Stomach smooth muscle (tissue), 2 donors: Measurements from ENCODE around the gene GDNF.
A peak's percentile ranks its signal among the peaks of the same experiment; 100 is the strongest.
"Not testable (repeated sequence)": the region's sequence is repeated elsewhere in the genome, so short reads cannot be mapped to it uniquely, and the experiment has no call there.

Experiments
- H3K27ac ChIP-seq: one replicate; pipeline ENCODE4 v1.7.0; 2013; ENCODE audit warnings: mild to moderate bottlenecking, low read length, inconsistent platforms
- H3K27me3 ChIP-seq, 2 donors: one replicate each; pipeline ENCODE4 v1.7.0; 2013; ENCODE audit warnings: low read length in 2 of 2; ENCODE audit not compliant: insufficient read depth in 2 of 2, control insufficient read depth in 1 of 2
- H3K36me3 ChIP-seq, 2 donors: one replicate each; pipeline ENCODE4 v1.7.0; 2013; ENCODE audit warnings: low read length in 2 of 2; ENCODE audit not compliant: control insufficient read depth in 2 of 2, insufficient read depth in 2 of 2
- H3K4me1 ChIP-seq: one replicate; pipeline ENCODE4 v1.7.0; 2013; ENCODE audit warnings: low read length; ENCODE audit not compliant: control insufficient read depth, insufficient read depth
- H3K4me3 ChIP-seq, 2 donors: one replicate each; pipeline ENCODE4 v1.7.0; 2013; ENCODE audit warnings: low read length in 2 of 2
- H3K9ac ChIP-seq, 2 donors: one replicate each; pipeline ENCODE4 v1.7.0; 2013; ENCODE audit warnings: low read length in 2 of 2, mild to moderate bottlenecking in 1 of 2
- H3K9me3 ChIP-seq, 2 donors: one replicate each; pipeline ENCODE4 v1.7.0; 2013; ENCODE audit warnings: low read length in 2 of 2; ENCODE audit not compliant: control insufficient read depth in 2 of 2
- donor health status: healthy.
- donor health status: Pancreatic carcinoma.

GDNF gene

DNA sequence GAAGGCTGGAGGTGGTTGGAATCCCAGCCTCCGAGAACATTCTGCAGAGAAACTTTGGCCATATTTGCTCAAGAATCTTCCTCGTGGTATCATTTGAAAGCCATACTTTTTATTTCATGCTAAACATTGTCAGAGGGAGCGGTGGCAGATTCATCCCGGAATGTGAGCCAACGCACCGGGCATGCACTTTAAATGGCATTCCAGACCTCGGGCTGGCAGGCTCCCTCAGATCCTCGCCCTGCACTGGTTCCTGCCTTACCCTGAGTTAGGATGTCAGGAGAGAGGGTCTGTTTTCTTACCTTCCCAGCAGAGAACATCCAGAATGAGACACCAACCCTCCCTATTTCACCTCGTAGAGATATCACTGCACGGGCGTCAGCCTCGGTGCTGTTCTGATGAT, 33.8 kb downstream of the GDNF start:
- no peak overlapping the region for H3K9ac ChIP-seq
- no peak overlapping the region for H3K27ac ChIP-seq
- peaks cover under 1% of the 10 kb centered on the region for H3K4me1 ChIP-seq

GRCh38 chr5:37804401-37804800, 35.4 kb downstream of the GDNF start:
- Histone ChIP-seq H3K36me3 (no peaks in the 10 kb centered on the region), H3K9me3 (no peaks in the 10 kb centered on the region), H3K27me3 (no peaks in the 10 kb centered on the region), H3K4me3 (no peak overlapping the region), H3K4me1 (no peaks in the 10 kb centered on the region), H3K27ac (no peak overlapping the region), H3K9ac (no peak overlapping the region)

More for the DNA sequence above, 33.8 kb downstream of the GDNF start:
- Histone ChIP-seq H3K27me3 (no peaks in the 10 kb centered on the region), H3K36me3 (no peaks in the 10 kb centered on the region), H3K9me3 (no peaks in the 10 kb centered on the region), H3K4me3 (peak overlapping the region in 1 of 2 donors; percentile 40)

DNA sequence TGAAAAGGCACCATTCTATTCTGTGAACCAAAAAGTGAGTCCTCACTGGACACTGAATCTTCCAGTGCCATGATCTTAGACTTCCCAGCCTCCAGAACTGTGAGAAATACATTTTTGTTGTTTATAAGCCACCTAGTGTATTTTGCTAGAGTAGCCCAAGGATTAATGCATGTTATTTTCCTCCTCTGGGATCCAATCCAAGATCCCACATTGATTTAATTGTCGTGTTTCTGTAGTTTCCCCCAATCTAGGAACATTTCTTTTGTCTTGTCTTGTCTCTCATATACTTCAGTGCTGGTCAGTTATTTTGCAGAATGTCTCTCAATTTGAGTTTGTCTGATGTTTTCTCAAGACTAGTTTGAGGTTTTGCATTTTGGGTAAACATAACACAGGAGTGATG, 36.4 kb downstream of the GDNF start:
- H3K27me3 ChIP-seq, result no peaks in the 10 kb centered on the region
- H3K9ac ChIP-seq, result no peak overlapping the region
- no peak overlapping the region for H3K27ac ChIP-seq
- no peaks in the 10 kb centered on the region for H3K36me3 ChIP-seq
- no peaks in the 10 kb centered on the region for H3K4me1 ChIP-seq
- H3K9me3 ChIP-seq, result no peaks in the 10 kb centered on the region
- H3K4me3 ChIP-seq, result no peak overlapping the region

DNA sequence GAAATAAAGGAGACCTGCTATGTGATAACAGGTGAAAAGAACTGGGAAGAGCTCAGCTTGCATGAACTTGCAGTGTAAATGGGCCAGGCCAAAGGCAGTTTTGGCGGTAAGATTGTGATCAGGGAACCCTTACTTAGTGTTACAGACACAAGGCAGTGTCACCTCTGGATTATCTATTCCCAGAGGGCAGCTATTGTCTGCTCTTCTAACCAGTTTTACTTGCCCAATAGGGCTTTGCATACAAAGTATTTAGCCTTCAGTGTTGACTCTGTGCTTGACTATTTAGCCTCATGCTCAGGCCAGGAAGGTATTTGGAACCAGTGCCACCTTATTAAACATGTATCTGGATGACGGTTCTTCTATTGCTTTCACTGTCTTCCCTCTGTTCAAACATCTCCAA, 38.3 kb downstream of the GDNF start:
- Histone ChIP-seq H3K9ac (no peak overlapping the region), H3K27me3 (no peaks in the 10 kb centered on the region)

DNA sequence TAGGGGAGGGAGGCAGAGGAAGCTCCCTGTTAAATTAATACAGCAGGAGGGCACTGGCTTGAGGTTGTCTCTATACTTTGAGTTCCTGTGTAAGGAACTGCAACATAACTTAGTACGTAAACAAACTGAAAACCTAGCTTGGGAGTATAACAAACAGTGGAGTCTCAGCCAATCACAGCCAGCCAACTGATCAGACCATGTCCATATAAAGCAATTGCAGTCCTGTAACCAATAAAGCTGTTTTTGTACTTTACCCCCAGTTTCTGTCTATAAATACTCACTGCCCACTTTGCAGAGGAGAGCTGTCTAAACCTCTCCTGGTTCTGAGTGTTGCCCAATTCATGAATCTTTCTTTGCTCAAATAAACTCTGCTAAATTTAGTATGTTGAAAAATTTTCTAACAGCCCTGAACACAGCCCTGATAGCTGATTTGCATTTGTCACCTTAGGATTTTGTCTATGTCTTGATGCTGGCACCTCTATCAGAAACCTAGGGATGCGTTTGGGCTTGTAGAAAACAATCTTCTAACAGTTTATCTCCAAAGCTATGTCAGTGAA, 39.9 kb downstream of the GDNF start:
- Histone ChIP-seq H3K36me3 (no peaks in the 10 kb centered on the region), H3K27me3 (no peaks in the 10 kb centered on the region), H3K9ac (no peak overlapping the region), H3K9me3 (peaks cover 0 to 8% of the 10 kb centered on the region in 2 donors), H3K4me1 (no peaks in the 10 kb centered on the region), H3K4me3 (no peak overlapping the region), H3K27ac (no peak overlapping the region)

More for the DNA sequence above, 38.3 kb downstream of the GDNF start:
- Histone ChIP-seq H3K4me1 (no peaks in the 10 kb centered on the region), H3K27ac (no peak overlapping the region), H3K9me3 (no peaks in the 10 kb centered on the region), H3K36me3 (no peaks in the 10 kb centered on the region), H3K4me3 (no peak overlapping the region)

GRCh38 chr5:37796435-37796834, 43.4 kb downstream of the GDNF start:
- not testable (repeated sequence) for H3K27me3 ChIP-seq, H3K4me1 ChIP-seq, H3K36me3 ChIP-seq, H3K9ac ChIP-seq, H3K27ac ChIP-seq, H3K4me3 ChIP-seq
- peaks cover 3 to 12% of the 10 kb centered on the region in 2 donors for H3K9me3 ChIP-seq

DNA sequence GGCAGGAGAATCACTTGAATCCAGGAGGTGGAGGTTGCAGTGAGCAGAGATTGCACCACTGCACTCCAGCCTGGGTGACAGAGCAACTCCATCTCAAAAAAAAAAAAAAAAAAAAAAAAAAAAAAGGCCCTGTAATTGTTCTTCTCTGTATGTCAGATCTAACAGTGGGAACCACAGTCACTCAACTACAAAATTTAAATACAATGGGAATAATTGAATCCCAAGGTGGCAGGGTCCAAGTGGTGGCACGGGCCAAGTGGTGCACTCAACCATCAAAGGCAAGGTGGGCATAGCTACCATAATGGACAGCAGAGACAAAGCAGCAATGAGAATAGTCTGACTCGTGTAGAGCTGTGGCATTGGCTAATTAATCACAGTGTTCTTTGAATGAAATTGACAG, 44.5 kb downstream of the GDNF start:
- not testable (repeated sequence) for H3K4me3 ChIP-seq, H3K27ac ChIP-seq, H3K4me1 ChIP-seq, H3K27me3 ChIP-seq, H3K9ac ChIP-seq, H3K36me3 ChIP-seq
- peaks cover 3 to 12% of the 10 kb centered on the region in 2 donors for H3K9me3 ChIP-seq

DNA sequence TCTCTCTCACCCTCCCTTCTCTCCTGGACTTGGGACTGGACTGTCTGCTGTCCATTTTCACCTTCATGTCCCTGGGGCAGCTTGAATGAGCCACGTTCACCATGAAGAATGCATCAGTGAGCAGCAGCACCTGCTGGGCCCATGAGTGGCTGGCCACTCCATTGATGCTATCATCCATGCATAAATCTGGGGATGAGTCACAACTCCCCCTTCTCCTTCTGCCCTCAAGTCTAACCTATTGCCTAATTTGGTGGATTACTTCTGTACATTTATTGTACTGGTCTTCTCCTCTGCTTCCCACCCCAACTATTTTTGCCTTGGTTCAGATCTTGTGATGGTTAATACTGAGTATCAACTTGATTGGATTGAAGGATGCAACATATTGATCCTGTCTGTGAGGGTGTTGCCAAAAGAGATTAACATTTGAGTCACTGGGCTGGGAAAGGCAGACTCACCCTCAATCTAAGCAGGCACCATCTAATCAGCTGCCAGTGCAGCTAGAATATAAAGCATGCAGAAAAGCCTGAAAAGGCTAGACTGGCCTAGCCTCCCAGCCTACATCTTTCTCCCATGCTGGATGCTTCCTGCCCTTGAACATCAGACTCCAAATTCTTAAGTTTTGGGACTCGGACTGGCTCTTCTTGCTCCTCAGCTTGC, 46.7 kb downstream of the GDNF start:
- no peak overlapping the region for H3K4me3 ChIP-seq
- no peaks in the 10 kb centered on the region for H3K36me3 ChIP-seq
- no peak overlapping the region for H3K9ac ChIP-seq
- H3K9me3 ChIP-seq, result peaks cover 3 to 12% of the 10 kb centered on the region in 2 donors
- no peaks in the 10 kb centered on the region for H3K27me3 ChIP-seq
- H3K27ac ChIP-seq, result no peak overlapping the region
- no peaks in the 10 kb centered on the region for H3K4me1 ChIP-seq

- Histone ChIP-seq H3K36me3 (no peaks in the 10 kb centered on the region), H3K27ac (no peak overlapping the region), H3K27me3 (no peaks in the 10 kb centered on the region), H3K9ac (no peak overlapping the region), H3K9me3 (peaks cover 3 to 12% of the 10 kb centered on the region in 2 donors), H3K4me1 (no peaks in the 10 kb centered on the region), H3K4me3 (no peak overlapping the region)
These were observed 48.5 kb downstream of the GDNF start for GRCh38 chr5:37791321-37791720.

- Histone ChIP-seq H3K4me1 (no peaks in the 10 kb centered on the region), H3K4me3 (no peak overlapping the region), H3K9me3 (peaks cover 3 to 4% of the 10 kb centered on the region in 2 donors), H3K27ac (no peak overlapping the region), H3K27me3 (no peaks in the 10 kb centered on the region), H3K36me3 (no peaks in the 10 kb centered on the region), H3K9ac (no peak overlapping the region)
These were observed 49.9 kb downstream of the GDNF start for GRCh38 chr5:37789991-37790390.

- Histone ChIP-seq H3K4me3 (no peak overlapping the region), H3K27ac (no peak overlapping the region), H3K4me1 (no peaks in the 10 kb centered on the region), H3K36me3 (no peaks in the 10 kb centered on the region), H3K9ac (no peak overlapping the region), H3K9me3 (no peaks in the 10 kb centered on the region), H3K27me3 (no peaks in the 10 kb centered on the region)
These were observed 52.1 kb downstream of the GDNF start for GRCh38 chr5:37787742-37788141.
